ENCODE data around the gene SPDYC. TPM values are rescaled to one million over a fixed set of nuclear protein-coding genes. Genes with fewer than 3 reads are reported as not detected.
"Not testable (repeated sequence)": the region's sequence is repeated elsewhere in the genome, so short reads cannot be mapped to it uniquely, and the experiment has no call there.

The SPDYC gene
- total RNA-seq, 1 donor from 2014 or later: not detected

- intact Hi-C loops (cut with micrococcal nuclease): no loop called here
- ATAC-seq (no peak), DNase-seq (no peak)
These were observed 36.9 kb upstream of the SPDYC start for GRCh38 chr11:65132988-65133700.

- DNase-seq (peak; percentile 64), ATAC-seq (peak; percentile 0)
- intact Hi-C loops (cut with micrococcal nuclease): no loop called here
These were observed 36.3 kb upstream of the SPDYC start for GRCh38 chr11:65133724-65134123.

- intact Hi-C loops (cut with micrococcal nuclease): no loop called here
- ATAC-seq (peak; percentile 92), DNase-seq (peak; percentile 95)
These were observed 35.6 kb upstream of the SPDYC start, which contains the start of gene SYVN1 for GRCh38 chr11:65134240-65134951. TSS of gene SYVN1 (minus strand) at chr11:65134519. CDS start at chr11:65133601, 918 bp downstream.

GRCh38 chr11:65134952-65135632 lies 34.9 kb upstream of the SPDYC start:
- intact Hi-C loops (cut with micrococcal nuclease): no loop called here
- ATAC-seq (peak; percentile 90), DNase-seq (peak; percentile 92)

- DNase-seq: no peak
- intact Hi-C loops (cut with micrococcal nuclease): no loop called here
These were observed 34.3 kb upstream of the SPDYC start for GRCh38 chr11:65135633-65136145.

GRCh38 chr11:65136515-65137096 lies 33.4 kb upstream of the SPDYC start:
- DNase-seq (no peak), ATAC-seq (no peak)
- intact Hi-C loops (cut with micrococcal nuclease): no loop called here

More at GRCh38 chr11:65135633-65136145, 34.3 kb upstream of the SPDYC start:
- no peak for ATAC-seq

GRCh38 chr11:65141896-65142494 lies 28.0 kb upstream of the SPDYC start:
- ATAC-seq (no peak), DNase-seq (no peak)
- intact Hi-C loops (cut with micrococcal nuclease): no loop called here

GRCh38 chr11:65147352-65148075 lies 22.5 kb upstream of the SPDYC start:
- intact Hi-C loops (cut with micrococcal nuclease): no loop called here
- ATAC-seq: no peak
- no peak for DNase-seq

GRCh38 chr11:65148657-65149056 lies 21.4 kb upstream of the SPDYC start:
- ATAC-seq (no peak), DNase-seq (no peak)
- intact Hi-C loops (cut with micrococcal nuclease): no loop called here

- ATAC-seq; intact Hi-C loops (cut with micrococcal nuclease): not testable (repeated sequence)
These were observed 19.9 kb upstream of the SPDYC start for GRCh38 chr11:65150131-65150508.

GRCh38 chr11:65150509-65151299 lies 19.3 kb upstream of the SPDYC start:
- ATAC-seq: peak; percentile 98
- intact Hi-C loops (cut with micrococcal nuclease): no loop called here
- DNase-seq: peak; percentile 91

More at GRCh38 chr11:65150131-65150508, 19.9 kb upstream of the SPDYC start:
- not testable (repeated sequence) for DNase-seq

- DNase-seq: no peak
- ATAC-seq: peak; percentile 7
- intact Hi-C loops (cut with micrococcal nuclease): no loop called here
These were observed 18.6 kb upstream of the SPDYC start for GRCh38 chr11:65151331-65151899.

- no peak for ATAC-seq
- no peak for DNase-seq
- intact Hi-C loops (cut with micrococcal nuclease): no loop called here
These were observed 17.9 kb upstream of the SPDYC start for GRCh38 chr11:65152122-65152521.

- intact Hi-C loops (cut with micrococcal nuclease): no loop called here
- no peak for ATAC-seq
- no peak for DNase-seq
These were observed 13.8 kb upstream of the SPDYC start for GRCh38 chr11:65156256-65156655.

- DNase-seq: no peak
- intact Hi-C loops (cut with micrococcal nuclease): no loop called here
- ATAC-seq: no peak
These were observed 13.1 kb upstream of the SPDYC start for GRCh38 chr11:65156926-65157325.

GRCh38 chr11:65157336-65157735 lies 12.7 kb upstream of the SPDYC start:
- DNase-seq (no peak), ATAC-seq (no peak)
- intact Hi-C loops (cut with micrococcal nuclease): no loop called here

- ATAC-seq (no peak), DNase-seq (no peak)
- intact Hi-C loops (cut with micrococcal nuclease): no loop called here
These were observed 11.0 kb upstream of the SPDYC start for GRCh38 chr11:65159012-65159411.

Data from left ventricle myocardium superior (tissue), 1 donor.